Right lobe of liver (tissue), 4 donors: ENCODE results near the gene SUCLA2.

Experiments
- CTCF ChIP-seq, 4 donors: fragments of 200-600 bp in 3 of 4; fragments of 450-650 bp in 1 of 4; IDR thresholded peaks; one replicate each; pipeline versions ENCODE4 v1.5.1 to v1.8.0; 2016 to 2022; ENCODE audit warnings: antibody characterized with exemption in 4 of 4, mild to moderate bottlenecking in 2 of 4
- POLR2A ChIP-seq: fragments of 450-650 bp; IDR thresholded peaks from one replicate; pipeline ENCODE4 v1.6.1; 2017; ENCODE audit warnings: antibody characterized with exemption, mild to moderate bottlenecking
- donor health status: DM: no; HTN: no; CAD: no.
- donor health status: DM: no; HTN: no; CAD: no.
- donor health status: DM: no; HTN: yes; CAD: no.

DNA sequence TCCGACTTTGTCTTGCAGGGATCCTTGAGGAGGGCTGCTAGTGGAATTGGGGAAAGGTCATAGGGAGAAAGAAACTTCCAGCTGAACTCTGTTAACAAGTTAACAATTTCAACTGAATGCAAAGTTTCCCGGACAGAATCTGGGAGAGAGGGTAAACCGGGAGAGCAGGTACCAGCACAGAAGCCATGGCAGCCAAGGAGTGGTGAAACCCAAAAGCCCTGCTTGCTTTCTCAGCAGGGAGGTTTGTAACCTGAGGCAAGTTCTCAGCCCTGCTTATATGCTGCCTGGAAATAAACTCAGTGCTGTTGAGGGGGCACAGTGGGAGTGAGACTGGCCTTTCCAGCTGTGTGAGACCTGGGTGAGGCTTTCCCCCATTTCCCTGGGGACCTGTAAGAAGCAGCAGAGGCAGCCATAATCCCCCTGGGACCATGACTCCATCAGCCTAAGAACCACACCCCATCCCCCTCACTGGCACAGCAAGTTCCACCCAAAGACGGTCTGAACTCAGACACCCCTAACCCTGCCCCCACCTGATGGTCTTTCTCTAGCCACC, 84.0 kb downstream of the SUCLA2 start:
- TF ChIP-seq CTCF (IDR thresholded peaks at IDR 0.05) = no peak
- no peak for TF ChIP-seq POLR2A
